ENCODE data around the gene ANKRD33B.

ANKRD33B gene

GRCh38 chr5:10680876-10681481, 117.1 kb downstream of the ANKRD33B start:
- DNase-seq = no peak

GRCh38 chr5:10681731-10682679, 118.1 kb downstream of the ANKRD33B start:
- no peak for DNase-seq

GRCh38 chr5:10682801-10683525, 119.1 kb downstream of the ANKRD33B start:
- no peak for DNase-seq

GRCh38 chr5:10684303-10685086, 120.6 kb downstream of the ANKRD33B start:
- no peak for DNase-seq

GRCh38 chr5:10685115-10685521, 121.2 kb downstream of the ANKRD33B start:
- no peak for DNase-seq

GRCh38 chr5:10686890-10687289, 123.0 kb downstream of the ANKRD33B start:
- no peak for DNase-seq

GRCh38 chr5:10688651-10689171, 124.8 kb downstream of the ANKRD33B start:
- no peak for DNase-seq

GRCh38 chr5:10689391-10690081, 125.7 kb downstream of the ANKRD33B start:
- no peak for DNase-seq

- DNase-seq = no peak
Observed at GRCh38 chr5:10690460-10691440, 126.9 kb downstream of the ANKRD33B start.

- DNase-seq = no peak
Observed at GRCh38 chr5:10691826-10692785, 128.2 kb downstream of the ANKRD33B start.

GRCh38 chr5:10695055-10695649, 131.3 kb downstream of the ANKRD33B start:
- DNase-seq = no peak

- DNase-seq = no peak
Observed at GRCh38 chr5:10695759-10696543, 132.1 kb downstream of the ANKRD33B start.

- DNase-seq = no peak
Observed at GRCh38 chr5:10699281-10699874, 135.5 kb downstream of the ANKRD33B start.

- DNase-seq = no peak
Observed at GRCh38 chr5:10699987-10700386, 136.1 kb downstream of the ANKRD33B start.

- DNase-seq = no peak
Observed at GRCh38 chr5:10700516-10700915, 136.6 kb downstream of the ANKRD33B start.

- no peak for DNase-seq
Observed at GRCh38 chr5:10701567-10702039, 137.7 kb downstream of the ANKRD33B start.

GRCh38 chr5:10702040-10702629, 138.3 kb downstream of the ANKRD33B start:
- DNase-seq = no peak
